Activated CD4-positive, alpha-beta memory T cell treated with anti-CD3 and anti-CD28 coated beads for 36 hours (primary cell): Measurements from ENCODE around the gene RAI2. TPM values are rescaled to one million over a fixed set of nuclear protein-coding genes. Genes with fewer than 3 reads are reported as not detected.

Source experiments
- CTCF ChIA-PET: fragments of 350-600 bp; sonication (Branson Sonifier 250); formaldehyde crosslinking; loops from one replicate; lab custom pipeline; 2021; ENCODE audit warnings: antibody characterized with exemption, inconsistent platforms; lab: Charles Lee
- POLR2A ChIA-PET: fragments of 350-600 bp; sonication (Branson Sonifier 250); formaldehyde crosslinking; loops from one replicate; lab custom pipeline; 2021; ENCODE audit warnings: antibody characterized with exemption; lab: Charles Lee
- DNase-seq: peaks from one replicate; pipeline ENCODE4 v3.0.0-alpha.2; 2020
- H3K27ac Mint-ChIP-seq: one replicate; pipeline ENCODE4 v1.8.0; 2021; ENCODE audit warnings: mixed read lengths
- H3K27me3 Mint-ChIP-seq: one replicate; pipeline ENCODE4 v1.8.0; 2021; ENCODE audit warnings: mixed read lengths
- H3K36me3 Mint-ChIP-seq: one replicate; pipeline ENCODE4 v1.8.0; 2021; ENCODE audit warnings: mixed read lengths
- H3K4me1 Mint-ChIP-seq: one replicate; pipeline ENCODE4 v1.8.0; 2021; ENCODE audit warnings: low read depth, mixed read lengths
- H3K4me3 Mint-ChIP-seq: one replicate; pipeline ENCODE4 v1.8.0; 2021; ENCODE audit warnings: mild to moderate bottlenecking, mixed read lengths
- H3K9me3 Mint-ChIP-seq: one replicate; pipeline ENCODE4 v1.8.0; 2021; ENCODE audit warnings: mixed read lengths
- intact Hi-C: fragments of 100-400 bp; cut with micrococcal nuclease; formaldehyde crosslinking; loops from one replicate; pipeline ENCODE4 v1.15.1; 2023
- total RNA-seq, 2 experiments: library from RNA; stranded (reverse); gene quantifications; one replicate each; pipeline ENCODE4 v1.2.3, GENCODE V29; 2021

Gene RAI2
- under 1 TPM; 0.39 to 0.43 TPM for total RNA-seq

DNA sequence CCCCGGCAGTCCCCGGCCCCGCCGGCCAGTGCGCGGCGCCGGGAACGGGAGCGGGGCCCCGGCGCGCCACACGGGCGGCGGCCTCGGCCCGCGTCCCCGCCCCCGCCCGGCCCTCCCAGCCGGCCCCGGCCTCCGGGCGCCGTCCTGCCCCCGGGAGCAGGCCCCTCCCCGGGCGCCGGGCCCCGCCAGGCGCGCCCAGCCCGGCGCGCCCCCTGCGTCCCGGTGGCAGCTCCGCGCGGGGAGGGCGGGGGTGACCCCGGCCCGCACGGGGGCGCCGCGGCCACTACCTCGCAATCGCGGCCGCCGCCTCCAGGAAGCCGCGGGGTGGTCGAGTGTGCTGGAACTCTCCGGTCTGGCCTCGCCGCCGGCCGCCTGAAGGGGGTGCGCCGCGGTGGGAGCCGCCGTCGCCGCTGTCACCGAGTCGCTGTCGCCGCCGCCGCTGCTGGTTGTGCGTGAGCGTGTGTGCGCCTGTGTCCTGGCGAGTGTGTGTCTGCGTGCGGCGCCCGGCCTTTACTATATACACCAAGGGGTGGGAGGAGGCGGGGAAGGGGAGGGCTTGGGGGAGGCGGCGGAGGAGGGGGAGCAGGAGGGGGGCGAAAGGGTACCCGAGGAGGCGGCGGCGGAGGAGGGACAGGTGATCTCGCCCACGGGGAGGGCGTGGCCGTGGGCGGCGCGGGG lies at the start of gene RAI2:
TSS of gene RAI2 (minus strand) at position 488 of the 678 bp plus-strand sequence. CDS start 59,288 bp downstream, outside the sequence.
- ChIA-PET POLR2A (no interaction called here), CTCF (no interaction called here)
- intact Hi-C loops, result no loop called here
- no peaks in the 10 kb centered on the region for H3K36me3 Mint-ChIP-seq
- H3K27me3 Mint-ChIP-seq, result peaks cover 36% of the 10 kb centered on the region
- peaks cover 5% of the 10 kb centered on the region for H3K4me1 Mint-ChIP-seq
- peak within 1 kb of the TSS; percentile 68 for H3K4me3 Mint-ChIP-seq
- no peak within 1 kb of the TSS for H3K27ac Mint-ChIP-seq
- no peaks in the 10 kb centered on the region for H3K9me3 Mint-ChIP-seq
- peak; percentile 16 for DNase-seq

DNA sequence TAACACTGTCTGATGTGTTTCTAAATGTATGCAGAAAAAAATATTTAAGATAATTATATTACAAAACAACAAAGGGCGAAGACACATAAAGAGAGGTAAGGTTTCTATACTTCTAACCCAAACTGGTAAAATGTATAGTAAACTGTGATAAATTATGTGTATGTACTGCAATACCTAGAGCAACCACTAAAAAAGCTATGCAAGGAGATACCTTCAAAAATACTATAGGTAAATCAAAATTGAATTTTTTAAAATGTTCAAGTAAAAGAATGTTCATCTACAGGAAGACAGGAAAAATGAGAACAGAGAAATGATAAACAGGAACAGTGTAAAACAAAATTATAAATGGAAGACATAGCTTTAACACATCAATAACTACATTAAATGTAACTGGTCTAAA lies 27.3 kb upstream of the RAI2 start:
- CTCF ChIA-PET, result no interaction called here
- POLR2A ChIA-PET, result no interaction called here

DNA sequence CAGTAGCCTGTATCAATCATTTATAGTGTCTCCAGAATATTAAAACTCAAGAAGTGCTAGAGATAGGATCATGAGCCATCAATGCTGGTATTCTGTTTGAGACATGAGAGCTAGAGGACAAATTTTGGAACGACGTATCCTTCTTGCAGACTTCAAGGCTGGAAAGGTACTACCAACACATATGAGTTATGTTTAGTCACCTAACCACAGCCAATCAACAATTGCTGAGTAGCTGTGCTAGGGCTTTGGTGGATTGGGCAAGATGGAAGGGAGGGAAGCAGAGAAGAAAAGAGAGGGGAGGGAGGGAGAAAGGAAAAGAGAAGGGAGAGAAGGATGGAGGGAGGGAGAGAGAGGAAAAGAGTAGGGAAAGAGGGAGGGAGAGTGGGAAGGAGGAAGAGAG lies 21.6 kb upstream of the RAI2 start:
- Mint-ChIP-seq H3K36me3 (no peaks in the 10 kb centered on the region), H3K27ac (no peak overlapping the region), H3K4me1 (no peaks in the 10 kb centered on the region), H3K4me3 (no peak overlapping the region), H3K9me3 (no peaks in the 10 kb centered on the region), H3K27me3 (peaks cover 22% of the 10 kb centered on the region)
- CTCF ChIA-PET, result no interaction called here
- DNase-seq, result no peak
- intact Hi-C loops, result no loop called here
- POLR2A ChIA-PET, result no interaction called here

More for the DNA sequence above, 27.3 kb upstream of the RAI2 start:
- intact Hi-C loops, result no loop called here
- H3K4me3 Mint-ChIP-seq, result no peak overlapping the region
- H3K9me3 Mint-ChIP-seq, result no peaks in the 10 kb centered on the region
- H3K27me3 Mint-ChIP-seq, result peaks cover 13% of the 10 kb centered on the region
- no peaks in the 10 kb centered on the region for H3K4me1 Mint-ChIP-seq
- no peak for DNase-seq
- H3K36me3 Mint-ChIP-seq, result no peaks in the 10 kb centered on the region
- no peak overlapping the region for H3K27ac Mint-ChIP-seq

DNA sequence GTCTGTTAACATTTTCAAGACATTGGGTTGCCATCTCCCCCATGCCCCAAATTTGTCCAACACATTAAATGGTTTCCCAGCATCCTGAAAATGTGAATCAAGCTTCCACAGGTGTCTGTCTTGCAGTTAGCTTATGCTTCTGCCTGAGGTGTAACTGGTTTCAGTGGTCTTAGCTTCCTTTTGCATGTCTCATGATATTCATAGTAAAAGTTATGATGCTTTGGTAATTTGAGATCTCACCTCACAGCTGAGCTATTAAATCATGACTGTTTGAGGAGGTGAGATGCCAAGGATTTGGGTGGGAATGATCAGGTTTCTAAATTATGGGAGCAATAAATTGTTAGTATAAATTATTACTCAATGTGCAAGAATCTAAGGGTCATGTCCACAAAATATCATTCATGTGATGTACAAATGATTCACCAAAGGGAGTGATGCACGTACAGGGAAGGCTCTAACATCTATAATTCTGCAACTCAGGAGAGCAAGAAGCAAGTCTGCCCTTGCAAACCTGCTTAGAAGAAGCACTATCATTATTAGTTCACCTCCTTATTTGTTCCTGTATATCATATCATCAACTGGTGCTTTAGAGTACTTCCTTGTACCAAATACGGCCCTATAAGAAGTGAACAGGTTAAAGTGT lies 17.1 kb upstream of the RAI2 start:
- DNase-seq, result no peak
- H3K9me3 Mint-ChIP-seq, result no peaks in the 10 kb centered on the region
- H3K4me3 Mint-ChIP-seq, result no peak overlapping the region
- H3K27me3 Mint-ChIP-seq, result peaks cover 10% of the 10 kb centered on the region
- no peak overlapping the region for H3K27ac Mint-ChIP-seq
- ChIA-PET POLR2A (no interaction called here), CTCF (no interaction called here)
- intact Hi-C loops, result no loop called here
- no peaks in the 10 kb centered on the region for H3K36me3 Mint-ChIP-seq
- H3K4me1 Mint-ChIP-seq, result no peaks in the 10 kb centered on the region

DNA sequence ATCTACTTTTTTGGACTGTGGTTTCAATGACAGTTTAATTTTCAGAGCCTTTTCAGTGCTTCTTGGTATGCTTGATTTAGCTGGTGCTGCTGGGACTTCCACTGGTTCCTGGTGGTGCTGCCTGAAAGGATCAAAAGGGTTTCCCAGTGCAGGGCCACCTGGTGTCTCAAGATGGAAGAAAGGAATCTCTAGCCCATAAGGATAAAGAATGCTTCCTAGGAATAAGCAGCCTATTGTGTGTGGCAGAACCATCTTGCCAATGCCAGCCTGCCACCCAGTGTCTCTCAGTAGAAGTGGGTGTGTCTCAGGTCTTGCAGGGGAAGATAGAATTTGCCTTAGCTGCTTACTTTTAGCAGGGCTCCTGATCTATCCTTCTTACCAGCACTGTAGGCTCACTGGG lies 15.0 kb upstream of the RAI2 start:
- Mint-ChIP-seq H3K27ac (no peak overlapping the region), H3K27me3 (peaks cover 8% of the 10 kb centered on the region), H3K4me1 (no peaks in the 10 kb centered on the region), H3K9me3 (no peaks in the 10 kb centered on the region), H3K4me3 (no peak overlapping the region), H3K36me3 (no peaks in the 10 kb centered on the region)
- intact Hi-C loops, result no loop called here
- ChIA-PET POLR2A (no interaction called here), CTCF (no interaction called here)
- no peak for DNase-seq

DNA sequence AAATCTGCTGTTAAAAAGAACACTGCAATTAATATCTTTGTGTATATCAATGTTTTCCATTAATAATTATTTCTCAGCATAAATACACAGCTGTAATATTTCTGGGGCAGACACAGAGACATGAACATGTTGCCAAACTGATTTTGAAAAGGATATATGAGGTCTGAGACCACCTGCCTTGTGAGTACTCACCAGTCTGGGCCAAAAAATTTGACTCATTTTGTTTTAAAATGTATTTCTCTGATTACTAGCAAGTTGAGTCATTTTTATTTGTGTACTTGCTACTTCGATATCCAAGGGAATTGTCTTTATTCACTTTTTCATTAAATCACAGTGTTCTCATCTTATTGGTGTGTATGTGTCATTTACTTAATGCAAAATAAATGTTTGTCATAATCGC lies 8.5 kb upstream of the RAI2 start:
- no peaks in the 10 kb centered on the region for H3K27me3 Mint-ChIP-seq
- H3K4me1 Mint-ChIP-seq, result no peaks in the 10 kb centered on the region
- H3K27ac Mint-ChIP-seq, result no peak overlapping the region
- ChIA-PET CTCF (no interaction called here), POLR2A (no interaction called here)
- intact Hi-C loops, result no loop called here
- H3K4me3 Mint-ChIP-seq, result no peak overlapping the region
- DNase-seq, result no peak
- no peaks in the 10 kb centered on the region for H3K9me3 Mint-ChIP-seq
- H3K36me3 Mint-ChIP-seq, result no peaks in the 10 kb centered on the region

DNA sequence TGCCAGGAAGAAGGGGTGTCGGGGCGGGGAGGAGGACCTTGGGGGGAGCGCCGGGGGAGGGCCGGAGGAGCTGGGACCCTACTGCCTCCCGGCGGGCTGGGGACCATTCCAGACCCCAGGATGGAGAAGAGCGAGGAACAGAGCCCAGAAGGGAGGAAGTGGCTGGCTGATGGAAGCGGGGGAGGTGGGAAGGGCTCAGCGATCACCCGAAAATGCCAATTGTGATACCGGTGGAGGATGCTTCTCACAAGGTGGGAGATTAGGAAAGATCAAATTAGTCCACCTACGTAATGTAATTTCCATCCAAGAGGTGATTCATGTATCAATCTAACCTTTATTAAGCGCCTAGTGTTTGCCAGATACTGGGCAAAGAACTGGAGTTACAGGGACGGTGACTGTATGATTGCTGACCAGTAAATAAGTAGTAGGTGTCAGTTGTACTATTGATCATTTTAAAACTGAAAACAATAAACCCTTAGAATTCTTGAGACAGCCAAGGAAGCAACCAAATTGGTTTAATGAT lies 452 bp upstream of the RAI2 start:
- Mint-ChIP-seq H3K27ac (no peak overlapping the region), H3K4me3 (peak overlapping the region; percentile 12), H3K9me3 (no peaks in the 10 kb centered on the region), H3K36me3 (no peaks in the 10 kb centered on the region), H3K4me1 (peaks cover 5% of the 10 kb centered on the region), H3K27me3 (peaks cover 36% of the 10 kb centered on the region)
- ChIA-PET POLR2A (no interaction called here), CTCF (no interaction called here)
- intact Hi-C loops, result no loop called here
- no peak for DNase-seq

DNA sequence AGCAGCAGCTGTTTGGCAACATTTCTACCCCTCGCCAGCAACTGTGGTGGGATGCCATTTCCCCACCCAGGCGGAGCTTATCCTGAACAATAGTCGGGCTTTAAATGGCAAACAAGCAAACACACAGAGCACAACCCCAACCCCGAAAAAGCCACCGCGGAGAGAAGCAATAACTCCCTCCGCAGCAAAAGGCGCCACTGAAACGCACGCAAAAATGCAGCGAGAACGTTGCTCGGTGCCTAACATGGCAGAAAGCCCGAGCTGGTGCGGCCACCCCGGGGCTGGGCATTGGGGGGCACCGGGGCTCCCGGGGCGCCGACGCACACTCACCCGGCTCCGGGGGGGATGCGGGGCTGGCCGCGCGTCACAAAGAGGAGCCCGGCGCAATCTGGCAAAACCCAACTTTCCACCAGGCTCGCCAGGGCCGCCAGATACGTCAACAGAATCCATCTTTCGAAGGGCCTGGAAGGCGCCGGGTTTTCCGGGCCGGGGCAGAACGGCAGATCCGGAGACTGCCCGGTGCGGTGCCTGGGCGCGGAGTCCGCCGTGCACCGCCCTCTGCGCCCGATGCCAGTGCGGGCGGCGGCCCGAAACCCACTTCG lies 818 bp downstream of the RAI2 start:
- peaks cover 5% of the 10 kb centered on the region for H3K4me1 Mint-ChIP-seq
- H3K9me3 Mint-ChIP-seq, result no peaks in the 10 kb centered on the region
- H3K36me3 Mint-ChIP-seq, result no peaks in the 10 kb centered on the region
- ChIA-PET POLR2A (no interaction called here), CTCF (no interaction called here)
- intact Hi-C loops, result no loop called here
- DNase-seq, result no peak
- H3K27ac Mint-ChIP-seq, result no peak overlapping the region
- H3K27me3 Mint-ChIP-seq, result peaks cover 36% of the 10 kb centered on the region
- peak overlapping the region; percentile 68 for H3K4me3 Mint-ChIP-seq

DNA sequence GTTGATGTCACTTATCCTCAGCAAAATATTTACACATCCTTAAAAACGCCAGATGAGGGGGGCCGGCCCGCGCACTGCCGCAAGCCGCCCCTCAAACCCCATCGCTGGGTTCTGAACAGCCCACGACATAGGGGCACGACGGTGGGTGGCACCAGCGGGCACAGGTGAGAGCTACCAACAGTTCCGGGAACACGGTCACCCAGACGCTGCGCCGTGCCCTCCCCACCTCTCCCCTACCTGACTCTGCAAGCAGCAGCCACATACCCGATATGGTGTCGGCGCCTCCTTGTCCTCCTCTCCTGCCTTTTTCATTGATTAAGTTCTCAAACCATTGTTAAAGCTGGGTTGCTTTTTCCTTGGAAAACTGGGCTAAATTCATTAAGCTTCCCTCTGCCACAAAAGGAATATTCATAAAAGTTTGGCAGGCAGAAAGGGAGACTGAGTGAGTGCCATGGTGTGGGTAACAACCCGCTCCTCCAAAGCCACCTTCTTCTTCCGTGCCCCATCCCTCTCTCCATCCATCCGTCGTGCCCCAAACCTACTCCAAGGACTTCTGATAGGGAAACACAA lies 1.4 kb downstream of the RAI2 start:
- peak; percentile 20 for DNase-seq
- H3K9me3 Mint-ChIP-seq, result no peaks in the 10 kb centered on the region
- peaks cover 36% of the 10 kb centered on the region for H3K27me3 Mint-ChIP-seq
- H3K36me3 Mint-ChIP-seq, result no peaks in the 10 kb centered on the region
- H3K4me3 Mint-ChIP-seq, result peak overlapping the region; percentile 68
- peaks cover 5% of the 10 kb centered on the region for H3K4me1 Mint-ChIP-seq
- no peak overlapping the region for H3K27ac Mint-ChIP-seq
- intact Hi-C loops, result no loop called here
- ChIA-PET CTCF (no interaction called here), POLR2A (no interaction called here)

DNA sequence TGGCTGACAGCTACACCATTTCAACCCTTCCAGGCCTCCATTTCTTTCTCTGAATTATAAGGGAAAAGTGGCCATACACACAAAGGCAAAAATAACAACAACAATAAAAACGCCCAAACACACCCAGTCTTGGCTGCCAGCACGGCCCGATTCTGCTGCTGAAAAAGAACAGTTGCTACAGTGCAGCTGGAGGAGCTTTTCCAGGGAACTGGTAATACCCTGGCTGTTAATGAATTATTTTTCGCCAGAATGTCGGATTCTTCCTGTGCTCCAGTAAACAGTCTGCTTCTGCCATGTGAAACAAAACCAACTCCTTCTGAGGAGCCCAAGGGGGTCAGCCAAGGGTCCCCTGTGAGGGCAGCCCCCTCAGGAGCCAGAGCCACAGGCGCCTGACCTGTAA lies 6.6 kb downstream of the RAI2 start:
- Mint-ChIP-seq H3K27ac (no peak overlapping the region), H3K4me3 (no peak overlapping the region), H3K9me3 (no peaks in the 10 kb centered on the region), H3K4me1 (no peaks in the 10 kb centered on the region), H3K36me3 (no peaks in the 10 kb centered on the region), H3K27me3 (peaks cover 13% of the 10 kb centered on the region)
- ChIA-PET CTCF (no interaction called here), POLR2A (no interaction called here)
- DNase-seq, result no peak
- intact Hi-C loops, result no loop called here

DNA sequence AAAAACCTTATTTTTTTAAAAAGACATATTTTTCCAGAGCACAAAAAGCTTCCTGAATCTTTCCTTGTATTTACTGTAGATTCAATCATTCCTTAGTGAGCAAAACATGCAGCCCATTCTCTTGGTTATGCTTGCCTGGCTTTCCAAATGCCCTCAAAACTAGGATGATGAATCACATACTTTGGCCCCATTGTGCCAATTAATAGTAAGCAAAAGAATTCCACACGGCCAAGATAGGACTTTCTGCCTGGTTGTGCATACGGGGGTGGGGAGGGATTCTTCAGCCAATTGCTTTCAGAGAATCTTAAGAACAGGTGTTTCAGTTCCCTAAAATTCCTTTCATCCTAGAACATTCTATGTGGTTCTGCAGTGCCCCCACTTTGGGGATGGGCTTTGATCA lies 7.0 kb downstream of the RAI2 start:
- intact Hi-C loops, result no loop called here
- Mint-ChIP-seq H3K36me3 (no peaks in the 10 kb centered on the region), H3K27me3 (peaks cover 9% of the 10 kb centered on the region), H3K9me3 (no peaks in the 10 kb centered on the region), H3K4me1 (no peaks in the 10 kb centered on the region), H3K27ac (no peak overlapping the region), H3K4me3 (no peak overlapping the region)
- ChIA-PET POLR2A (no interaction called here), CTCF (no interaction called here)
- DNase-seq, result no peak

DNA sequence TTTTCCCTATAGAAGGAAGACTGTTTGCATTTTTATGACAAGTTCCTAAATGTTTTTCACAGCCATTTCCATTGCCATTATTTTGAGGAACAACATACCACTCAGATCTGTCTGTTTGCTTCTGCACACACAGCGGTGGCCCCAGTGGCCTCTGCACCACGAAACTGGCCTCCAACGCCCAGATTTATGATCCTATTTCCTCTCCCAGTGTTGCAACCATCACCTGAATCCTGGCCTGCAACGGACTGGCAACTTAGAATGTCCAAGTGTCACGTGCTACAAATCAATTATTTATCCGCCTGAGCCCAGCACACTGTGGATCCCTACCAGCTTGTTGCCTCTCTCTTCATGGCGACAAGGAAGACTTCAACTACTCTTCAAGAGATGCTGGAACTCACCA lies 9.2 kb downstream of the RAI2 start:
- intact Hi-C loops, result no loop called here
- POLR2A ChIA-PET, result no interaction called here
- CTCF ChIA-PET, result no interaction called here
- H3K9me3 Mint-ChIP-seq, result no peaks in the 10 kb centered on the region
- no peaks in the 10 kb centered on the region for H3K27me3 Mint-ChIP-seq
- H3K36me3 Mint-ChIP-seq, result no peaks in the 10 kb centered on the region
- DNase-seq, result no peak
- no peak overlapping the region for H3K27ac Mint-ChIP-seq
- no peak overlapping the region for H3K4me3 Mint-ChIP-seq
- H3K4me1 Mint-ChIP-seq, result peaks cover 4% of the 10 kb centered on the region
